Activated T-helper 17 cell treated with anti-CD3 and anti-CD28 coated beads, Interleukin-2, amount 50 U/mL, for 72 hours (primary cell): ENCODE results near the gene TMEM9. TPM values are rescaled to one million over a fixed set of nuclear protein-coding genes. Genes with fewer than 3 reads are reported as not detected.

ENCODE experiments used
- ATAC-seq: fragments of 150-1000 bp; cut with Tn5 transposase; replicated peaks from 2 replicates; pipeline ENCODE4 v1.10.0; 2021; ENCODE audit warnings: mild to moderate bottlenecking, moderate library complexity
- H3K27ac Mint-ChIP-seq: one replicate; pipeline ENCODE4 v1.8.0; 2022; ENCODE audit warnings: mixed read lengths
- H3K27me3 Mint-ChIP-seq: one replicate; pipeline ENCODE4 v1.8.0; 2022; ENCODE audit warnings: mixed read lengths
- H3K36me3 Mint-ChIP-seq: one replicate; pipeline ENCODE4 v1.8.0; 2022; ENCODE audit warnings: low read depth, mild to moderate bottlenecking, mixed read lengths
- H3K4me1 Mint-ChIP-seq: one replicate; pipeline ENCODE4 v1.8.0; 2022; ENCODE audit warnings: mixed read lengths
- H3K4me3 Mint-ChIP-seq: one replicate; pipeline ENCODE4 v1.8.0; 2022; ENCODE audit warnings: mild to moderate bottlenecking, mixed read lengths
- H3K9me3 Mint-ChIP-seq: one replicate; pipeline ENCODE4 v1.8.0; 2022; ENCODE audit warnings: mixed read lengths
- total RNA-seq, 2 donors: library from RNA; stranded (reverse); gene quantifications; one replicate each; pipeline ENCODE4 v1.2.3, GENCODE V29; 2022

TMEM9 gene
- total RNA-seq, 2 donors from 2014 or later, result 19.5 to 25.7 TPM

DNA sequence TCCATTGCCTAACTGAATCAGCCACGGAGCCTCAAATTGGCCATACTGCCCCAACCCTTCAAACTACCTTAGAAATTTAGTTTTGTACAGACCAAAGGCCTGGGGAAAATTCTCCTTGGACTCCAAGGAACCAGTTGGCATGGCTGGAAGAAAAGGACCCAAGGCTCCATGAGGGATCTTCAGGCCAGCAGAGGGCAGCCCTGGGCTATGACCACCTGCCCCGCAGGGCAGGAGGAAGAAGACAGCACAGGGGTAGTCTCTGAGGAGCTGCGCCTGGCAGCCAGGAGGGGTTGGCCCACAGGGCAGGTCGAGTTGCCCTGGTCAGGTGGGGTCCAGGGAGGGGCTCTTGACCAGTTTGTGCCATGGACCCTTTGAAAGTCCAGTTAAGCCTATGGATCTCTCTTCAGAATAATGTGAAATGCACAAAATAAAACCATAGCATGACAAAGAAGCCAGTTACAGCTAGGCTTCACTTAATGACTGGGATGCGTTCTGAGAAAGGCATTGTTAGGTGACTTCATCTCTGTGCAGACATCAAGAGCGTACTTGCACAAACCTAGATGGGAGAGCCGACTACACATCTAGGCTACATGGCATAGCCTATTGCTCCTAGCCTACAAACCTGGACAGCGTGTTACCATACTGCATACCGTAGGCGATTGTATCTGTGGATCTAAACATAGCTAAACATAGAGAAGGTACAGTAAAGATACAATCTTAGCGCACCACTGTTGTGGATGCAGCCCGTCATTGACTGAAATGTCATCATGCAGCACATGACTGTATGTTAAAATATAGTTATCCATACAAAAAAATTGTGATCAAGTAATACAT, 68.2 kb downstream of the TMEM9 start:
- Mint-ChIP-seq H3K4me1 (no peaks in the 10 kb centered on the region), H3K27ac (no peak overlapping the region), H3K9me3 (no peaks in the 10 kb centered on the region), H3K36me3 (no peaks in the 10 kb centered on the region), H3K4me3 (no peak overlapping the region), H3K27me3 (no peaks in the 10 kb centered on the region)
- peak; percentile 83 for ATAC-seq

Other genes starting within 250 kb of the TMEM9 start
- 100 to 1,000 TPM in 1 of 2 donors, 10 to 100 TPM in 1; 64.2 to 102 TPM for gene KIF21B, start 130.8 kb downstream of the TMEM9 start, total RNA-seq
- gene CACNA1S, start 42.0 kb downstream of the TMEM9 start, total RNA-seq, result not detected
- gene ASCL5, start 27.3 kb downstream of the TMEM9 start, total RNA-seq, result under 1 TPM in 1 of 2 donors, not detected in 1; 0.19 TPM
- under 1 TPM in 1 of 2 donors, not detected in 1; 0.21 TPM for gene IGFN1, start 36.4 kb upstream of the TMEM9 start, total RNA-seq
- not detected for gene PKP1, start 129.0 kb upstream of the TMEM9 start, total RNA-seq
- gene TNNT2, start 223.2 kb upstream of the TMEM9 start, total RNA-seq, result not detected
- not detected for gene LAD1, start 244.8 kb upstream of the TMEM9 start, total RNA-seq